ENCODE results near the gene PRKAR2B. TPM values are rescaled to one million over a fixed set of nuclear protein-coding genes. Genes with fewer than 3 reads are reported as not detected.

PRKAR2B gene
- total and polyA plus RNA-seq, 11 donors: 7.0 to 50.6 (median 18.5) TPM

DNA sequence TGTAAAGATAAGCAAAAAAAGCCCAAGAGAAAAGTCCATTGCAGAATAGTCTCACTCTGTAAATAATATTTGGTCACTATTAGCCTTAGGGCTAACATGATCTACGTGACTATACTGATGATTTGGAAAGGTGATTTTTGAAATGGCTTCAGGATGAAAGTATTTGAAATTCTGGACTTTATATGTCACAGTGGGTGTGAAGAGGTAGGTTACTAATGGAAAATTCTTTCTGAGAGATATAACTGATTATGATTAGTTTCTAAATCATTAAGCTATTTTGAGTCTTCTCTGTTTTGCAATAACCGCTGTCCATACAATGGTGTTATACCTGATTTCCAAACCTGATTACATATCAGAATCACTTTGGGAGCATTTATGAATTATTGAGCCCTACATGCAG lies 104.2 kb downstream of the PRKAR2B start:
- no peaks in the 10 kb centered on the region for H3K27me3 ChIP-seq
- H3K27ac ChIP-seq: no peak overlapping the region
- no peak for TF ChIP-seq POLR2A (IDR thresholded peaks at IDR 0.05)
- TF ChIP-seq, protein P1, sequence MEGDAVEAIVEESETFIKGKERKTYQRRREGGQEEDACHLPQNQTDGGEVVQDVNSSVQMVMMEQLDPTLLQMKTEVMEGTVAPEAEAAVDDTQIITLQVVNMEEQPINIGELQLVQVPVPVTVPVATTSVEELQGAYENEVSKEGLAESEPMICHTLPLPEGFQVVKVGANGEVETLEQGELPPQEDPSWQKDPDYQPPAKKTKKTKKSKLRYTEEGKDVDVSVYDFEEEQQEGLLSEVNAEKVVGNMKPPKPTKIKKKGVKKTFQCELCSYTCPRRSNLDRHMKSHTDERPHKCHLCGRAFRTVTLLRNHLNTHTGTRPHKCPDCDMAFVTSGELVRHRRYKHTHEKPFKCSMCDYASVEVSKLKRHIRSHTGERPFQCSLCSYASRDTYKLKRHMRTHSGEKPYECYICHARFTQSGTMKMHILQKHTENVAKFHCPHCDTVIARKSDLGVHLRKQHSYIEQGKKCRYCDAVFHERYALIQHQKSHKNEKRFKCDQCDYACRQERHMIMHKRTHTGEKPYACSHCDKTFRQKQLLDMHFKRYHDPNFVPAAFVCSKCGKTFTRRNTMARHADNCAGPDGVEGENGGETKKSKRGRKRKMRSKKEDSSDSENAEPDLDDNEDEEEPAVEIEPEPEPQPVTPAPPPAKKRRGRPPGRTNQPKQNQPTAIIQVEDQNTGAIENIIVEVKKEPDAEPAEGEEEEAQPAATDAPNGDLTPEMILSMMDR (IDR thresholded peaks at IDR 0.05): no peak
- no peak overlapping the region for H3K4me3 ChIP-seq
- peaks cover 0 to 4% (median 0%) of the 10 kb centered on the region in 12 donors for H3K4me1 ChIP-seq
- no peak for ATAC-seq
- intact Hi-C loops (cut with DNase I): loop anchor here in 7 of 10 donors (5.0 to 10.0 kb wide), 4 partner anchors 104 to 486 kb away; partner anchors contain the start of genes CCDC71L (in 1 of the 7) and PRKAR2B (in 1 of the 7)
- DNase-seq: no peak
- peaks cover 0 to 7% (median 0%) of the 10 kb centered on the region in 9 donors for H3K36me3 ChIP-seq
- H3K9me3 ChIP-seq: no peaks in the 10 kb centered on the region
- 93 to 98% (median 96%) methylated on average over 2 of the region's 2 CpGs for WGBS, 4 donors

DNA sequence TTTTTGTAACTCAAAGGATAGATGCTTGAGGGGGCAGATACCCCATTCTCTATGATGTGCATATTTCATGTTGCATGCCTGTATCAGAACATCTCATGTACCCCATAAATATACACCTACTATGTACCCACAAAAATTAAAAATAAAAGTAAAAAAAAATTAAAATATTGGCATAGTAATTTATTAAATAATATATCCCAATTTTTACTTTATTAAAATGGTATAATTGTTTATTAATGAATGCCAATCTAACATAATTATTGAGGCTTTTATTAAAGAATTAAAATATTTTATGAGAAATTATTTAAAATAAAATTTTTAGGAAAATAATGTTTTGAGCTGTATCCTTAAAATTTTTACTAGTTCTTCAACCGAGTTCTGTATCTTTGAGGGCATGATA lies 105.4 kb downstream of the PRKAR2B start:
- no peak for ATAC-seq
- 93 to 99% (median 96%) methylated on average over 1 of the region's 1 CpG for WGBS, 4 donors
- H3K4me1 ChIP-seq: peaks cover 0 to 4% (median 0%) of the 10 kb centered on the region in 12 donors

DNA sequence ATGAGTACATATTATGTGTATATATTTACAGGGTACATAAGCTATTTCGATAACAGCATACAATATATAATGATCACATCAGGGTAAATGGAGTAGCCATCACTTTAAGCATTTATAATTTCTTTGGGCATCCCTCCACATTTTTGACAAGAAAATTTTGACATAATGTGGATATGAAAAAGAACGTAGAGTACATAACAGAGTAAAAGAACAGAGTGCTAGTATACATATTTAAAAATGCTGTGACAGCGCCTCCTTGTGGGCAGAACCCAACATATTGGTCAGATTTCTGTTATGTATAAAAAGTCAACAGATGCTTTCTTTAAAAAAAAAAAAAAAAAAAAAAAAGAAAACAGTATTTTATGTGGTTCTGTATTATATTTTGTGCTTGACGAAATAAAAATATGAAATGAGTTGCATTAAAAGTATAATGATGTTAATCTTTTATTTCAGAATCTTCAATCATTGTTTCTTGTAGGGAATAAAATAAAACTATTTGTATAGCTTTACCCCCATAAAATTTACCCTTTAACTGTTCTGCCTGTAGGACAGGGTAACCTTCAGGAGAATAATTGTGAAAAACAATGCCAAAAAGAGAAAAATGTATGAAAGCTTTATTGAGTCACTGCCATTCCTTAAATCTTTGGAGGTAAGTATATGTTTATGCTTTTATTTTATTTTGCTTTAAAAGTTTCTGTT lies 106.0 kb downstream of the PRKAR2B start:
- H3K27me3 ChIP-seq: no peaks in the 10 kb centered on the region
- H3K4me1 ChIP-seq: peaks cover 0 to 4% (median 0%) of the 10 kb centered on the region in 12 donors
- DNase-seq: peak; percentile 51 to 79 (median 66)
- 23 to 25% (median 25%) methylated on average over 4 of the region's 4 CpGs for WGBS, 4 donors
- no peaks in the 10 kb centered on the region for H3K9me3 ChIP-seq
- peaks cover 0 to 7% (median 0%) of the 10 kb centered on the region in 9 donors for H3K36me3 ChIP-seq
- peak in 3 of 4 donors; percentile 67 to 74 (median 70) for ATAC-seq
- TF ChIP-seq POLR2A (IDR thresholded peaks at IDR 0.05): no peak
- TF ChIP-seq, protein P1 (IDR thresholded peaks at IDR 0.05): peak; percentile 64 to 81 (median 72)
- no peak overlapping the region for H3K4me3 ChIP-seq
- no peak overlapping the region for H3K27ac ChIP-seq
- intact Hi-C loops (cut with DNase I): loop anchor here (1.0 to 5.0 kb wide), 4 partner anchors 203 to 358 kb away; no protein-coding TSS in a partner anchor

More for the DNA sequence above, 105.4 kb downstream of the PRKAR2B start:
- DNase-seq: no peak
- H3K4me3 ChIP-seq: no peak overlapping the region
- H3K36me3 ChIP-seq: peaks cover 0 to 7% (median 0%) of the 10 kb centered on the region in 9 donors
- TF ChIP-seq, protein P1 (IDR thresholded peaks at IDR 0.05): no peak
- intact Hi-C loops (cut with DNase I): loop anchor here (1.0 to 10.0 kb wide), 7 partner anchors 105 to 488 kb away; partner anchors contain the start of genes CCDC71L (in 1 of the 10) and PRKAR2B (in 1 of the 10)
- H3K27ac ChIP-seq: no peak overlapping the region
- H3K27me3 ChIP-seq: no peaks in the 10 kb centered on the region
- H3K9me3 ChIP-seq: no peaks in the 10 kb centered on the region

DNA sequence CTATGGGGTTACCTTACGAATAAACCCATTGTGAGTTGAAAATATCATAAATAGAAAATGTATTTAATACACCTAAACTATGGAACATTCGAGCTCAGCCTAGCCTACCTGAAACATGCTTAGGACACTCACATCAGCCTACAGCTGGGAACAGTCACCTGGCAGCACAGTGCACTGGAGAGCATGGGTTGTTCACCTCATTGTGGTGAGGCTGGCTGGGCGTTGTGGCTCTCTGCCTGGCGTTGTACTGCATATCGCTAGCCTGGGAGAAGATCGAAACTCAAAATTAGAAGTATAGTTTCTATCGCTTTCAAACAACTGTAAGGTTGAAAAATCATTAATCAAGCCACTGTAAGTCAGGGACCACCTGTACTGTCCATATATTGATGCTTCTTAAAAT lies 107.0 kb downstream of the PRKAR2B start:
- ATAC-seq (no peak), DNase-seq (no peak)

More for the DNA sequence above, 107.0 kb downstream of the PRKAR2B start:
- no peak overlapping the region for H3K4me3 ChIP-seq
- peaks cover 0 to 7% (median 0%) of the 10 kb centered on the region in 9 donors for H3K36me3 ChIP-seq
- intact Hi-C loops (cut with DNase I): loop anchor here in 8 of 10 donors (2.0 to 5.0 kb wide), 3 partner anchors 205 to 359 kb away; no protein-coding TSS in a partner anchor
- H3K4me1 ChIP-seq: peaks cover 0 to 4% (median 0%) of the 10 kb centered on the region in 12 donors
- WGBS, 4 donors: 91 to 96% (median 94%) methylated on average over 7 of the region's 7 CpGs
- no peak overlapping the region for H3K27ac ChIP-seq
- no peak for TF ChIP-seq POLR2A (IDR thresholded peaks at IDR 0.05)
- TF ChIP-seq, protein P1 (IDR thresholded peaks at IDR 0.05): no peak
- no peaks in the 10 kb centered on the region for H3K9me3 ChIP-seq
- no peaks in the 10 kb centered on the region for H3K27me3 ChIP-seq

Data from heart left ventricle (tissue), 16 donors.